ENCODE measurements around the gene HSPA6. TPM values are rescaled to one million over a fixed set of nuclear protein-coding genes. Genes with fewer than 3 reads are reported as not detected.
"Not testable (repeated sequence)": the region's sequence is repeated elsewhere in the genome, so short reads cannot be mapped to it uniquely, and the experiment has no call there.

HSPA6 gene
- total RNA-seq, 1 donor from 2014 or later, result not detected

DNA sequence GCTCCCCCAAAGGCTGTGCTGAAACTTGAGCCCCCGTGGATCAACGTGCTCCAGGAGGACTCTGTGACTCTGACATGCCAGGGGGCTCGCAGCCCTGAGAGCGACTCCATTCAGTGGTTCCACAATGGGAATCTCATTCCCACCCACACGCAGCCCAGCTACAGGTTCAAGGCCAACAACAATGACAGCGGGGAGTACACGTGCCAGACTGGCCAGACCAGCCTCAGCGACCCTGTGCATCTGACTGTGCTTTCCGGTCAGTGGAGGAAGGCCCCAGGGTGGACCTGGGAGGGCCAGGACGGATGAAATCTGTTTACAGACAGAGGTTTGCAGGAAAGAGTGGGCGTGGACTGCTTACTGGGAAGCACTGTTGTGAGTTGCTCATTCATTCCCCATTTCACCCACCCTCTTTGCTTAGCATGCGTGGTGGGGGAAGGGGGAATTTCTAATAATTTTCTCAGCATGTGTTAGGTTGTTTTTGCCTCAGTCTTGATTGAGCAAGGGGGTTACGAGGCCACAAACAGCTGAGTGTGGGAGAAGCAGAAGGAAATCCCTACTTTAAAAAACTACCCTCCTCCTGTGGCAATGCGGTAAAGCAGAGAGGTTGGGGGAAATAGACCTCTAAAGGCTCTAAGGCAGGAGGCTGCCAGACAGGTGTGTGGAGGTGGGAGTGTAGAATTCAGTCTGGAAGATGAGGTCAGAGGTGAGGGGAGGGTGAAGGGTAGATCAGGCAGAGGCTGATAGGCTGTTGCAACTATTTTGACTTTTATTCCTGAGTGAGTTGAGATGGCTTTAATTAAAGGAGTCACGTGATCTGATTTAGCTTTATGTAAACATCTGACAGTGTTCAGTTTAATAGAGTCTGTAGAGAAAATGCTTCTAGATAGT, 17.8 kb upstream of the HSPA6 start:
- no peaks in the 10 kb centered on the region for H3K36me3 Mint-ChIP-seq (ENCODE audit: low read depth)
- H3K4me3 Mint-ChIP-seq, result no peak overlapping the region
- no peaks in the 10 kb centered on the region for H3K9me3 Mint-ChIP-seq
- TF ChIP-seq, protein P1, sequence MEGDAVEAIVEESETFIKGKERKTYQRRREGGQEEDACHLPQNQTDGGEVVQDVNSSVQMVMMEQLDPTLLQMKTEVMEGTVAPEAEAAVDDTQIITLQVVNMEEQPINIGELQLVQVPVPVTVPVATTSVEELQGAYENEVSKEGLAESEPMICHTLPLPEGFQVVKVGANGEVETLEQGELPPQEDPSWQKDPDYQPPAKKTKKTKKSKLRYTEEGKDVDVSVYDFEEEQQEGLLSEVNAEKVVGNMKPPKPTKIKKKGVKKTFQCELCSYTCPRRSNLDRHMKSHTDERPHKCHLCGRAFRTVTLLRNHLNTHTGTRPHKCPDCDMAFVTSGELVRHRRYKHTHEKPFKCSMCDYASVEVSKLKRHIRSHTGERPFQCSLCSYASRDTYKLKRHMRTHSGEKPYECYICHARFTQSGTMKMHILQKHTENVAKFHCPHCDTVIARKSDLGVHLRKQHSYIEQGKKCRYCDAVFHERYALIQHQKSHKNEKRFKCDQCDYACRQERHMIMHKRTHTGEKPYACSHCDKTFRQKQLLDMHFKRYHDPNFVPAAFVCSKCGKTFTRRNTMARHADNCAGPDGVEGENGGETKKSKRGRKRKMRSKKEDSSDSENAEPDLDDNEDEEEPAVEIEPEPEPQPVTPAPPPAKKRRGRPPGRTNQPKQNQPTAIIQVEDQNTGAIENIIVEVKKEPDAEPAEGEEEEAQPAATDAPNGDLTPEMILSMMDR (conservative IDR thresholded peaks at IDR 0.05), result no peak
- H3K27me3 Mint-ChIP-seq (ENCODE audit: low read depth), result peaks cover 89% of the 10 kb centered on the region
- no peak for DNase-seq (ENCODE audit: low read depth, low spot score)
- peaks cover 8% of the 10 kb centered on the region for H3K4me1 Mint-ChIP-seq
- H3K27ac Mint-ChIP-seq (ENCODE audit: unreplicated experiment), result no peak overlapping the region

DNA sequence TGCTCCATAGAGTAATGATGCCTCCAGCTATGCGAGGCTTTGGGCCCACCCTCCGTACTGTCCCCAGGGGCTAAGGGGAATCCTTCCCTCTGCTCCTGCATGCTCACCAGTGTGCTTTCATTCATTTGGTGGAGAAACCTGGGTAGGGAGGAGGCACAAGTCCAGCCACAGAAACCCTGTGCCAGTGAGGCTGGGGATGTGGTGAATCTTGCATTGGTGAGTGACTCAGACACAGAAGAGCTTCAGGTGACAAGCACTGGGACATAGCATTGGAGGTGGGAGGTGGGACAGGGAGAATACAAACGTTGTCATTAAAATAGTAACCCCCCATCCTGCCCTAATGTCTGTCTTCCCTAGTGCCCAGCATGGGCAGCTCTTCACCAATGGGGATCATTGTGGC, 13.9 kb upstream of the HSPA6 start:
- TF ChIP-seq, protein P1 (conservative IDR thresholded peaks at IDR 0.05), result no peak
- Mint-ChIP-seq H3K9me3 (no peaks in the 10 kb centered on the region), H3K4me3 (no peak overlapping the region), H3K27ac (ENCODE audit: unreplicated experiment) (no peak overlapping the region), H3K36me3 (ENCODE audit: low read depth) (no peaks in the 10 kb centered on the region), H3K4me1 (peaks cover 14% of the 10 kb centered on the region), H3K27me3 (ENCODE audit: low read depth) (peaks cover 66% of the 10 kb centered on the region)
- no peak for DNase-seq (ENCODE audit: low read depth, low spot score)

DNA sequence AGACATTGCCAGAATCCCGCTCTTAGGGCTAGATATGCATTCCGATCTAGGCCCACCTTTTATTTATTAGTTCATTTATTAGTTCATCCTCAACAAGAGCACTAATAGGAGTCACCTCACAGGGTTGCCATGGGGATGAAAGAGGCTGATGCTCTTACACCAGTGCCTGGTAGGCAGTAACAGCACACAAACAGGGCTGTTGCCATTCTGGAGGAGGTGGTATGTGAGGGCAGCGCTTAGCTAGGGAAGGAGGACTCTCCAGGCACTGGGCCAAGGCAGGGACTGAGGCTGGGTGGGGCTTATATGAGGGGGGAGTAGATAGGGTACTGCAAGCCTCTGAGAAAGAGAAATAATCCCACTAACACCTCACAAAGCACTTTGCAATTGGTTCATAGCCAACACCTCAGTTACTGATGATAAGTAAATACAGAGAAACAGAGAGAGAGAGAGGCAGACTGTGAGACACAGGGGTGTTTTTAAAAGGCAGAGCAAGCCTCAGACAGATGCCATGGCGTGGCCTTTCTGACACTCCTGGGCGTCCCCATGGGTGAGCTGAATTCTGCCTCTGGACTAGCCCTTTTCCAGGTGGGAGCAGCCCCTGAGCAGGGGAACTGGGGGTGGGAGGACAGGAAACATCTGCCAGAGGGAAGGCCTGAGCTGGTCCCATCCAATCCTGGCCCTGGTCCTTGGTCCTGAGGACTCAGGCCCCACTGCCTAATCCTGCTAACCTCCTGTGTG, 13.2 kb upstream of the HSPA6 start:
- Mint-ChIP-seq H3K27me3 (ENCODE audit: low read depth) (peaks cover 62% of the 10 kb centered on the region), H3K4me3 (no peak overlapping the region), H3K4me1 (peaks cover 13% of the 10 kb centered on the region), H3K27ac (ENCODE audit: unreplicated experiment) (no peak overlapping the region), H3K36me3 (ENCODE audit: low read depth) (no peaks in the 10 kb centered on the region), H3K9me3 (no peaks in the 10 kb centered on the region)
- no peak for DNase-seq (ENCODE audit: low read depth, low spot score)
- TF ChIP-seq, protein P1 (conservative IDR thresholded peaks at IDR 0.05), result no peak

DNA sequence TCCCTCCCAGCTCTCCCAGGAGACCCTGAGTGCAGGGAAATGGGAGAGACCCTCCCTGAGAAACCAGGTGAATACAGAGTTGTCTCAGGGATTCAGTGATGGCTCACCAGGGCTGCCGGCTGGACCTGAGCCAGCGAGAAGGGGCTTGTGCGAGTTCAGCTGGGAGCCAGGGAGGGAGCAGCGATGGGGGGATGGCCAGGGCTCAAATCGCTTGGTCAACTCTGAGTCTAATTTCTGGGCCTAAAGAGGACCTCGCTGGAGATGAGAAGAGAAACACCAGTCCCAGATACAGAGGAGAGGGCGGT, 12.6 kb upstream of the HSPA6 start:
- Mint-ChIP-seq H3K9me3 (no peaks in the 10 kb centered on the region), H3K36me3 (ENCODE audit: low read depth) (no peaks in the 10 kb centered on the region), H3K27me3 (ENCODE audit: low read depth) (peaks cover 57% of the 10 kb centered on the region), H3K4me1 (peaks cover 8% of the 10 kb centered on the region), H3K27ac (ENCODE audit: unreplicated experiment) (no peak overlapping the region), H3K4me3 (no peak overlapping the region)
- TF ChIP-seq, protein P1 (conservative IDR thresholded peaks at IDR 0.05), result no peak
- no peak for DNase-seq (ENCODE audit: low read depth, low spot score)

DNA sequence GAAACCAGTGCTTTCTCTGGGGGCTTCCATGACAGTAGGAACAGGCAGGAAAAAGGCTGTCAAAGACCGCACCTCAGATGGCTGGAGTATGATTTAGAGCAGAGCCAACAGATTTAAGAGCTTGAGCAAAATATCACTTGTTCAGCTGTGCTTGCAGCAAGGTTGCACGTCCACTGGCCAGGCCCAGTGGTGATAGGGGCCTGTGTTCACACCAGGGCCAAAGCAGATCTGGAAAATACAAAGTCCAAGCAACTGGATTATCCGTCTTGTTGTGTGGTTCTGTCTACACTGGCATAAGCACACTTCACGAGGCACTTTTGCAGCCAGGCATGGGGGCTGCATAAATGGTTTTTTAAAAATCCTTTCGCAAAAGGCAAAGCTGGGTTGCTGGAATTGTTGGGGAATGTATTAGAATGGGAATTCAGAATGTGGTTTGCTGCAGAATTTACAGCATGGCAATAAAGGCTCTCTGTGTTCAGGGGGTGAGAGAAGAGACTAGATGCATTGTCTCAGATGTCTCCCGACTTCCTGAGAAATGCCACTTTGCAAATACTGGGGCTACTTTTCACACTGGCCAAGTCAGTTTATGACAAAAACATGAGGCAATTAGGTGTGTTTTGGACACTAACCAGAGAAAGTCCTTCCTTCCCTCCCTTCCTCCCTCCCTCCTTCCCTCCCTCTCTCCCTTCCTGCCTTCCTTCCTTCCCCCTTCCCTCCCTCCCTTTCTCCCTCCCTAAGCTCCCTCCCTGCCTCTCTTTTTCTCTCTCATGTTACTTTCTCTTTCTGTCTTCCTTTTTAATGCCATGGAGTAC, 11.5 kb upstream of the HSPA6 start:
- H3K36me3 Mint-ChIP-seq (ENCODE audit: low read depth); H3K4me3 Mint-ChIP-seq; H3K4me1 Mint-ChIP-seq; DNase-seq (ENCODE audit: low read depth, low spot score); H3K27ac Mint-ChIP-seq (ENCODE audit: unreplicated experiment); H3K9me3 Mint-ChIP-seq: not testable (repeated sequence)
- H3K27me3 Mint-ChIP-seq (ENCODE audit: low read depth), result peaks cover 54% of the 10 kb centered on the region

DNA sequence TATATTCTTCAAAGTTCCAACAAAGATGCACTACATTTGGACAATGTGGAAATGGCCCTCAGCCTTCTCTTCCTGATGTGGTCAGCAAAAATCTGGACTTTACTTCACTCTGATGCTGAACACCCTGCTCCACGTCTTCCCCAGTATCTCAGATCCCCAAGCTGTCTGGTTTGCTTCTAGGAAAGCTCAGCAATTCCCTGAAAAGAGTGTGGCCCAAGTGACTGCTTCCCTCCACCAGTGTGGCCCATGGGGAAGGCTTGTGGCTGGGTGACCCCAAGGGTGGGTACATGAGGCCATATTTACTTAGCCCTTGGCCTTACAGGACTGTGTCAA, 10.9 kb upstream of the HSPA6 start:
- H3K4me3 Mint-ChIP-seq; H3K9me3 Mint-ChIP-seq; H3K4me1 Mint-ChIP-seq; H3K36me3 Mint-ChIP-seq (ENCODE audit: low read depth); DNase-seq (ENCODE audit: low read depth, low spot score); H3K27ac Mint-ChIP-seq (ENCODE audit: unreplicated experiment): not testable (repeated sequence)
- peaks cover 56% of the 10 kb centered on the region for H3K27me3 Mint-ChIP-seq (ENCODE audit: low read depth)

DNA sequence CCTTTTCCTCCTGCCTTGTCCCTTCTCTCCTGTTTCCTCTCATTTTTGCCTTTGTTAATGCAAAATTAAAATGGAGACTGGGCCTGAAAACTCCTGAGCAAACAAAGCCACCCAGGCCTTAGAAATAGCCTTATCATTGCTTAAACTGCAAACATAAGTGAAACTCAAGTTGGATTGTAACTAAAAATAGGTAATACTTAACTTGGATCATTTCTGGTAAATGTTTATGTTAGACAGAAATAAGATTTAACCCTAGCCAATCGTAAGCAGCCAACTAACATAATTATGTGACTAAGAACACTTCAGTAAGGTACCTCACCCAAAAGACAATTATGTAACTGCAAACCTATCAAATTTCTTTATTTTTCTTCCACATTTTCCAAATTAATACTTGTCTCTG, 10.4 kb upstream of the HSPA6 start:
- not testable (repeated sequence) for H3K36me3 Mint-ChIP-seq (ENCODE audit: low read depth); H3K4me1 Mint-ChIP-seq; H3K4me3 Mint-ChIP-seq; H3K27ac Mint-ChIP-seq (ENCODE audit: unreplicated experiment); H3K9me3 Mint-ChIP-seq; DNase-seq (ENCODE audit: low read depth, low spot score)
- peaks cover 55% of the 10 kb centered on the region for H3K27me3 Mint-ChIP-seq (ENCODE audit: low read depth)

DNA sequence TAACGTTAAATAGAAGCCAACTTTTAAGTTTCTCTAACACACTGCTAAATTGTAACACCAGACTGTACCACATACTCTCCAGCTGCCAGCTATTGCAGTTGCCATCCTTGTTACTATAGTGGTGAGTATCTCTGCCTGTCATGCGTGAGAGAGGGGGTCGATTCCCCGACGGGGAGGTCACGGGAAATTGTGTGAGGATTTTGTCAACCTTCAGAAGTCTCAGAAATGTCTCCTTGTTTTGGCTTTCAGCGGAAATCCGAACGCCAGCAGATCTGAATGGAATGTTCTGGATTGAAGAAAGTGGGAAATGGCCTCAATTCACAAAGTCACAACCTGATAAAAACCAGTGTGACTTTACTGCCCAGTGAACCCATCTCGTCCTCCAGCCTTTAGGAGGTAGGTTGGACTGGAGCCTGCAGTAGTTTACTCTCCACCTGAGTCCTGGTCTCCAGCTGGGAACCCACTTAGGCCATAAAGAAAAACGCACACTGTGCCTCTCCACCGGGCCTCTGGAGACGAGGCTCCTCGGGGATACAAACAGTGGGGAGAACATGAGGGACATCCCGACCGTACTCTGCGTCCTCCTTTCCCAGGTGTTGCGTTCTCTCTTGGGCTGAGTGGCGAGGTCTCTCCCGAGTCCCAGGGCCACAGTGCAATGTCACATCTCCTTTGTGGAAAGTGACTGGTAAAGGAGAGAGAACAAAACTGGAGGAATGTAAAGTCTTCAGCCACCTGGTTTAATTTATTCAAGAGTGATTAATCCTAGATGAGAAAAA, 1.1 kb upstream of the HSPA6 start:
- Mint-ChIP-seq H3K4me3 (peak overlapping the region; percentile 95), H3K27me3 (ENCODE audit: low read depth) (peaks cover 90% of the 10 kb centered on the region), H3K27ac (ENCODE audit: unreplicated experiment) (peak overlapping the region; percentile 73)
- not testable (repeated sequence) for H3K36me3 Mint-ChIP-seq (ENCODE audit: low read depth); DNase-seq (ENCODE audit: low read depth, low spot score); H3K4me1 Mint-ChIP-seq; H3K9me3 Mint-ChIP-seq
